Glutamatergic neuron (in vitro differentiated cells): ENCODE data around the gene CSNK1G3. TPM values are rescaled to one million over a fixed set of nuclear protein-coding genes. Genes with fewer than 3 reads are reported as not detected.

ENCODE experiments used
- DNase-seq: peaks from one replicate; pipeline ENCODE4 v3.0.0; 2022
- H3K27ac Mint-ChIP-seq: one replicate; pipeline ENCODE4 v1.8.0; 2020; ENCODE audit warnings: mild to moderate bottlenecking, mixed read lengths, inconsistent platforms; ENCODE audit not compliant: unreplicated experiment
- H3K27me3 Mint-ChIP-seq: one replicate; pipeline ENCODE4 v1.8.0; 2020; ENCODE audit warnings: mild to moderate bottlenecking, moderate library complexity, mixed read lengths, inconsistent platforms; ENCODE audit not compliant: unreplicated experiment
- H3K36me3 Mint-ChIP-seq: one replicate; pipeline ENCODE4 v1.8.0; 2020; ENCODE audit warnings: mild to moderate bottlenecking, mixed read lengths, inconsistent platforms; ENCODE audit not compliant: unreplicated experiment
- H3K4me1 Mint-ChIP-seq: one replicate; pipeline ENCODE4 v1.8.0; 2020; ENCODE audit warnings: mild to moderate bottlenecking, low read depth, mixed read lengths, inconsistent platforms; ENCODE audit not compliant: unreplicated experiment
- H3K4me3 Mint-ChIP-seq: one replicate; pipeline ENCODE4 v1.8.0; 2020; ENCODE audit warnings: mild to moderate bottlenecking, mixed read lengths, inconsistent platforms; ENCODE audit not compliant: unreplicated experiment
- H3K9me3 Mint-ChIP-seq: one replicate; pipeline ENCODE4 v1.8.0; 2020; ENCODE audit warnings: mild to moderate bottlenecking, moderate library complexity, mixed read lengths, inconsistent platforms; ENCODE audit not compliant: unreplicated experiment
- total RNA-seq: library from RNA; stranded (reverse); fragmentation: NEBNext Ultra II Directional; extraction: Animal tissue kit (Norgen Biotek cat#: 25700); gene quantifications from one replicate; pipeline ENCODE4 v1.2.1, GENCODE V29; 2021; ENCODE audit not compliant: unreplicated experiment
- TF ChIP-seq, protein P1 (sequence below): fragments of 200-600 bp; sonication (generic); IDR thresholded peaks from one replicate; pipeline ENCODE4 v1.5.0; 2021; ENCODE audit not compliant: partially characterized antibody, unreplicated experiment

The CSNK1G3 gene
- total RNA-seq, 1 donor from 2014 or later = 40.2 TPM

DNA sequence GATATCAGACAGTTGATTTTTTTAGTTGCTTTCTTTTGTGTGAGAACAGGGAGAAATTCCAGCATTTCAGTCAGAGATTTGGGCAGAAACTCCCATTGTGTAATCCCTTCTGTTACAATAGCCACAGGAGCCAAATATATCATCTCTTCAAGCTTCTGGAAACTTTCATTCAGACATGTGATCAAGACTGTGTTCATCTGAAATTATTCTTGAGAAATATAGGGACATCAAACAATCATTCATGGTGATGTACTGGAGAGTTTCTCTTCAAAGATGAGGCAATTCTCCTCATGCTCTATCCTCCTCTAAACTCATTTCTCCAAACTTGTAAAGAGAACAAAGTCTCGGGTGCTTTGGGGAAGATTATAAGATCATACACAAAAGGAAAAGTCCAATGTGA is 35.2 kb upstream of the CSNK1G3 start:
- TF ChIP-seq, protein P1, sequence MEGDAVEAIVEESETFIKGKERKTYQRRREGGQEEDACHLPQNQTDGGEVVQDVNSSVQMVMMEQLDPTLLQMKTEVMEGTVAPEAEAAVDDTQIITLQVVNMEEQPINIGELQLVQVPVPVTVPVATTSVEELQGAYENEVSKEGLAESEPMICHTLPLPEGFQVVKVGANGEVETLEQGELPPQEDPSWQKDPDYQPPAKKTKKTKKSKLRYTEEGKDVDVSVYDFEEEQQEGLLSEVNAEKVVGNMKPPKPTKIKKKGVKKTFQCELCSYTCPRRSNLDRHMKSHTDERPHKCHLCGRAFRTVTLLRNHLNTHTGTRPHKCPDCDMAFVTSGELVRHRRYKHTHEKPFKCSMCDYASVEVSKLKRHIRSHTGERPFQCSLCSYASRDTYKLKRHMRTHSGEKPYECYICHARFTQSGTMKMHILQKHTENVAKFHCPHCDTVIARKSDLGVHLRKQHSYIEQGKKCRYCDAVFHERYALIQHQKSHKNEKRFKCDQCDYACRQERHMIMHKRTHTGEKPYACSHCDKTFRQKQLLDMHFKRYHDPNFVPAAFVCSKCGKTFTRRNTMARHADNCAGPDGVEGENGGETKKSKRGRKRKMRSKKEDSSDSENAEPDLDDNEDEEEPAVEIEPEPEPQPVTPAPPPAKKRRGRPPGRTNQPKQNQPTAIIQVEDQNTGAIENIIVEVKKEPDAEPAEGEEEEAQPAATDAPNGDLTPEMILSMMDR = no peak
- Mint-ChIP-seq H3K4me3 (no peak overlapping the region), H3K36me3 (no peaks in the 10 kb centered on the region), H3K9me3 (peaks cover 1% of the 10 kb centered on the region), H3K27me3 (no peaks in the 10 kb centered on the region), H3K4me1 (peaks cover 3% of the 10 kb centered on the region), H3K27ac (no peak overlapping the region)
- DNase-seq = no peak

DNA sequence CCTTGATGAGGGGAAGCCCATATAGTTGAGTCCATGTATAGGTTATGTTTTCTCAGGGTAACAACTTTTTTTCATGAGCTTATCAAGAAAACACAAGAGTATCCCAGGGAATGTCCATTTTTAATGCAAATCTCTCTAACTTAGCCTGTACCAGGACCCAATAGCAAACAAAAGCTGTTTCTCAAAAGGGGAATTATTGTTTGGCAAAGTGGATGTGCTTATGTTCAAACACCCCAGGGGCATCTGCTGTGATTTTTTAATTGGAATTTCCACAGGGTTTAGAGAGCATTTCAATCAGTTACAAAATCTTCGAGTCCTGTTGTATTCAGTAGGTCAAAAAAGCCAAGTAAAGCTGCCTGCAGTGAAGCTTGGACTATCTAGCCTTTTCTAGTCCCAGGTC is 33.4 kb upstream of the CSNK1G3 start:
- H3K36me3 Mint-ChIP-seq = no peaks in the 10 kb centered on the region
- no peak overlapping the region for H3K27ac Mint-ChIP-seq
- no peaks in the 10 kb centered on the region for H3K4me1 Mint-ChIP-seq
- no peak overlapping the region for H3K4me3 Mint-ChIP-seq
- no peaks in the 10 kb centered on the region for H3K9me3 Mint-ChIP-seq
- TF ChIP-seq, protein P1 = no peak
- no peaks in the 10 kb centered on the region for H3K27me3 Mint-ChIP-seq
- DNase-seq = no peak

DNA sequence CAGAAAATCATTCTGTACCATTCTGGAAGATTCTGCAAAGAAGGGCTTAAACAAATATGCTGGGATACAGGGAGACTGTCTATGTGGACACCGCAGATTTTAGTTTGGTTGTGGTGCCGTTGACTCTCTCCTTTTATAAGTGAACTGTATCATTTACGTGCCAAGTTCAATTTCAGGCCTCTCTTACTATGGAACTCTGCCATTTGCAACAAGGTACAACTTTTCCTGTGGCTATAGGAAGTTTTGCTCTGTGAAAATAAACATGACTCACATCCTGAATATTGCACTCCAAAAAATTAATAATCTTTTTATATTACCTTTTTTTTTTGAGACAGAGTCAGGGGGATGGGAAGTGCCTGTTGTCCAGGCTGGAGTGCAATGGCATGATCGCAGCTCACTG is 29.7 kb upstream of the CSNK1G3 start:
- Mint-ChIP-seq H3K4me1 (no peaks in the 10 kb centered on the region), H3K27me3 (no peaks in the 10 kb centered on the region), H3K27ac (no peak overlapping the region), H3K36me3 (no peaks in the 10 kb centered on the region), H3K9me3 (no peaks in the 10 kb centered on the region), H3K4me3 (no peak overlapping the region)
- DNase-seq = no peak
- TF ChIP-seq, protein P1 = no peak

DNA sequence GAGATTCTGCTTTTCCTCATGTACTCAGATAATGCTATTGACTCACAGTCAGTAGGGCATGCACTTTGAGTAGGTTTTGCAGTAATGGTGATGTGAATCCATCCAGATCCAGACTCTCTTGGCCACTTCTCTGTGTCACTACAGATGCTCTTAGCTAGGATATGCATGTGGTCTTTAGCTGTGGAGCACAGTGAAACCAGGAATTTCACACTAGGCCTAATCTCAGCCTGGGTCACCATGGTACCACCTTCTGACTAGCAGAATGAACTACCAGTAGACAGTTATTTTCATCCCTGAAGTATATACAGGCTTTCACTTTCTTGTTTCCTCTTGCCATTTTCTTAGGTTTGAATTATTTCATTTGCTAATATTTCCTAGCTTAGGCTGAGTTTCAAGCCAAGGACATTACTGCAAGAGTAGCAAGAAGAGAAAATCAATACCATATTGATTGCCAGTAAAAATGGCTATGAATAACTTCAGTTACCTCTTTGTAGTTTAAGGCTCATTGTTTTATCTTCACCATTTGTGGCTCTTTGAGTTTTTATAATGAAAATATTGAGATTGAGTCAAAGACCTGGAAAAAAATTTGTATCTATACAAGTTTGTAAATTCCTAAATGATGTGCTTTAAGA is 28.4 kb upstream of the CSNK1G3 start:
- Mint-ChIP-seq H3K27ac (no peak overlapping the region), H3K4me3 (no peak overlapping the region)

DNA sequence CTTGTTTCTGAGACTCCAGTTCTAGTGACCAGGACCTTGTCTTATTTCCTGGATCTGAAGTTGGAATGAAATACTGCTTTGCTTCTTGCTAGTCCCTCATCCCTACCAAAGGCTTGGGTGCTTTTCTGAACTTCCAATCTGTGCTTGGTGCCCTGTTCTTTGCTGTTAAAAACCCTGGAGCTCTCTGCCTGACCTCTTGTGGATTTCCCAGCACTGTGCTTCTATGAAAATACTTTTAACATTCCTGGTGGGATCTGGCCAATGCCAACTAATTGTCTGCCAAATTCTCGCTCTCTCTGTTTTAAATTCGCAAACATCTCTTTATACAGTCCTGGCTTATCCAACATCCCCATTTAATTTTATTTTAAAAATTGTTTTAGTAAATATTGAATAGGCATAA is 26.7 kb upstream of the CSNK1G3 start:
- no peaks in the 10 kb centered on the region for H3K27me3 Mint-ChIP-seq
- H3K27ac Mint-ChIP-seq = no peak overlapping the region
- DNase-seq = no peak
- no peak overlapping the region for H3K4me3 Mint-ChIP-seq
- no peaks in the 10 kb centered on the region for H3K4me1 Mint-ChIP-seq
- H3K9me3 Mint-ChIP-seq = no peaks in the 10 kb centered on the region
- no peaks in the 10 kb centered on the region for H3K36me3 Mint-ChIP-seq
- TF ChIP-seq, protein P1 = no peak

More for the DNA sequence above, 28.4 kb upstream of the CSNK1G3 start:
- Mint-ChIP-seq H3K4me1 (no peaks in the 10 kb centered on the region), H3K9me3 (no peaks in the 10 kb centered on the region), H3K27me3 (no peaks in the 10 kb centered on the region), H3K36me3 (no peaks in the 10 kb centered on the region)
- DNase-seq = no peak
- TF ChIP-seq, protein P1 = no peak
